GM19043 (cell line): ENCODE results near the gene SAMD11.
A peak's percentile ranks its signal among the peaks of the same experiment; 100 is the strongest.
"Not testable (repeated sequence)": the region's sequence is repeated elsewhere in the genome, so short reads cannot be mapped to it uniquely, and the experiment has no call there.

ENCODE experiments used
- ATAC-seq: cut with Tn5 transposase; IDR thresholded peaks from one replicate; pipeline ENCODE4 v1.9.1; 2021; ENCODE audit warnings: low read depth; ENCODE audit not compliant: unreplicated experiment

The SAMD11 gene

GRCh38 chr1:942864-943533 is 19.3 kb downstream of the SAMD11 start:
- no peak for ATAC-seq

- ATAC-seq, result no peak
Measured at GRCh38 chr1:943545-944340, 20.0 kb downstream of the SAMD11 start.

GRCh38 chr1:944341-945325 is 20.9 kb downstream of the SAMD11 start:
- ATAC-seq, result no peak

- no peak for ATAC-seq
Measured at GRCh38 chr1:945688-946556, 22.2 kb downstream of the SAMD11 start.

GRCh38 chr1:946811-947210 is 23.1 kb downstream of the SAMD11 start:
- not testable (repeated sequence) for ATAC-seq

- no peak for ATAC-seq
Measured at GRCh38 chr1:947958-948357, 24.2 kb downstream of the SAMD11 start.

- ATAC-seq, result no peak
Measured at GRCh38 chr1:950268-950667, 26.5 kb downstream of the SAMD11 start.

GRCh38 chr1:950881-951280 is 27.2 kb downstream of the SAMD11 start:
- no peak for ATAC-seq

GRCh38 chr1:951364-951763 is 27.6 kb downstream of the SAMD11 start:
- ATAC-seq, result no peak

- no peak for ATAC-seq
Measured at GRCh38 chr1:952201-952600, 28.5 kb downstream of the SAMD11 start.

- ATAC-seq, result no peak
Measured at GRCh38 chr1:952603-953002, 28.9 kb downstream of the SAMD11 start.

- ATAC-seq, result no peak
Measured at GRCh38 chr1:953524-954320, 30.0 kb downstream of the SAMD11 start.

GRCh38 chr1:954927-955326 is 31.2 kb downstream of the SAMD11 start:
- ATAC-seq, result no peak

- no peak for ATAC-seq
Measured at GRCh38 chr1:955474-955873, 31.8 kb downstream of the SAMD11 start.

GRCh38 chr1:956636-957035 is 32.9 kb downstream of the SAMD11 start:
- no peak for ATAC-seq

GRCh38 chr1:958823-959730 is 35.4 kb downstream of the SAMD11 start, which contains the start of gene NOC2L:
Gene NOC2L (minus strand): TSS chr1:959256. CDS start chr1:959240, 16 bp downstream.
- ATAC-seq, result peak; percentile 49

- no peak for ATAC-seq
Measured at GRCh38 chr1:959731-960362, 36.1 kb downstream of the SAMD11 start.
